OCI-LY7 (cell line): ENCODE results near the gene SUPT3H. TPM values are rescaled to one million over a fixed set of nuclear protein-coding genes. Genes with fewer than 3 reads are reported as not detected.
A peak's percentile ranks its signal among the peaks of the same experiment; 100 is the strongest.

ENCODE experiments used
- BruUV-seq: library from RNA; stranded (reverse); fragments of 400-500 nt; replicated peaks from 2 replicates; lab custom pipeline; 2021; lab: Mats Ljungman, UMichigan
- CTCF ChIA-PET: fragments of 300-600 bp; sonication (Branson Sonifier 250); formaldehyde crosslinking; loops from one replicate; lab custom pipeline; 2022; ENCODE audit warnings: antibody characterized with exemption; ENCODE audit not compliant: unreplicated experiment; lab: Charles Lee
- POLR2A ChIA-PET: fragments of 300-600 bp; sonication (Branson Sonifier 250); formaldehyde crosslinking; loops from one replicate; lab custom pipeline; 2022; ENCODE audit warnings: antibody characterized with exemption; lab: Charles Lee
- DNase-seq: peaks from one replicate; pipeline ENCODE4 v3.0.0-alpha.2; 2015; ENCODE audit warnings: low spot score
- H2AFZ ChIP-seq: fragments of 200-600 bp; sonication (generic), shearing (Covaris generic); 2 replicates; pipeline ENCODE4 v1.6.1; 2014; ENCODE audit warnings: mild to moderate bottlenecking, antibody characterized with exemption, low read length, moderate library complexity
- H3K27ac ChIP-seq: fragments of 200-600 bp; sonication (generic); 2 replicates; pipeline ENCODE4 v1.5.1; 2014; ENCODE audit warnings: mixed run types, low read depth, mild to moderate bottlenecking, moderate library complexity, low read length, inconsistent platforms; ENCODE audit not compliant: poor library complexity, severe bottlenecking
- H3K36me3 ChIP-seq: fragments of 200-600 bp; sonication (generic); 2 replicates; pipeline ENCODE4 v1.6.1; 2014; ENCODE audit warnings: mild to moderate bottlenecking, antibody characterized with exemption, low read length, moderate library complexity, mixed read lengths; ENCODE audit not compliant: insufficient read depth
- H3K4me1 ChIP-seq: fragments of 200-600 bp; sonication (generic); 2 replicates; pipeline ENCODE4 v1.5.1; 2014; ENCODE audit warnings: mild to moderate bottlenecking, low read length; ENCODE audit not compliant: insufficient read depth, poor library complexity, severe bottlenecking
- H3K4me2 ChIP-seq: fragments of 200-600 bp; sonication (generic); 2 replicates; pipeline ENCODE4 v1.6.1; 2014; ENCODE audit warnings: mild to moderate bottlenecking, low read length
- H3K4me3 ChIP-seq: fragments of 200-600 bp; sonication (generic); 2 replicates; pipeline ENCODE4 v1.5.1; 2014; ENCODE audit warnings: mild to moderate bottlenecking, low read depth, low read length; ENCODE audit not compliant: poor library complexity, severe bottlenecking
- H3K79me2 ChIP-seq: fragments of 200-600 bp; sonication (generic); 2 replicates; pipeline ENCODE4 v1.6.1; 2016; ENCODE audit warnings: low read depth, mild to moderate bottlenecking, low read length, moderate library complexity, mixed read lengths; ENCODE audit not compliant: insufficient read depth
- H3K9me2 ChIP-seq: fragments of 200-600 bp; sonication (generic); 2 replicates; pipeline ENCODE4 v1.6.1; 2016; ENCODE audit warnings: mild to moderate bottlenecking, low read length, mixed read lengths; ENCODE audit not compliant: insufficient read depth
- H3K9me3 ChIP-seq: fragments of 200-600 bp; sonication (generic); 2 replicates; pipeline ENCODE4 v1.6.1; 2014; ENCODE audit warnings: mild to moderate bottlenecking, mixed run types, low read length, mixed read lengths
- H4K20me1 ChIP-seq: fragments of 200-600 bp; sonication (generic); 2 replicates; pipeline ENCODE4 v1.6.1; 2014; ENCODE audit warnings: mild to moderate bottlenecking, antibody characterized with exemption, low read length, moderate library complexity, mixed read lengths; ENCODE audit not compliant: insufficient read depth
- CTCF ChIP-seq: fragments of 200-600 bp; sonication (generic); conservative IDR thresholded peaks from 2 replicates; pipeline ENCODE4 v1.5.1; 2014; ENCODE audit warnings: mild to moderate bottlenecking, antibody characterized with exemption, low read length, moderate library complexity, mixed read lengths
- EZH2phosphoT487 ChIP-seq: fragments of 200-600 bp; sonication (generic); IDR thresholded peaks from 2 replicates; pipeline ENCODE4 v1.6.1; 2018; ENCODE audit warnings: low read depth, borderline replicate concordance, mild to moderate bottlenecking, mixed run types, antibody characterized with exemption, low read length, moderate library complexity, mixed read lengths
- intact Hi-C: fragments of 100-400 bp; cut with micrococcal nuclease; formaldehyde crosslinking; loops from one replicate; pipeline ENCODE4 v1.10.0; 2022; ENCODE audit not compliant: unreplicated experiment
- total RNA-seq, 2 experiments: library from RNA; depleted of rRNA in 1 of 2; stranded (reverse); fragments of >200 nt in 1 of 2; shearing (Covaris generic) in 1 of 2; gene quantifications; 2 replicates each; pipeline ENCODE4 v1.2.3, GENCODE V29; 2014 to 2022

The SUPT3H gene
- total RNA-seq, 2 experiments from 2014 or later, result 1.1 to 7.1 TPM

DNA sequence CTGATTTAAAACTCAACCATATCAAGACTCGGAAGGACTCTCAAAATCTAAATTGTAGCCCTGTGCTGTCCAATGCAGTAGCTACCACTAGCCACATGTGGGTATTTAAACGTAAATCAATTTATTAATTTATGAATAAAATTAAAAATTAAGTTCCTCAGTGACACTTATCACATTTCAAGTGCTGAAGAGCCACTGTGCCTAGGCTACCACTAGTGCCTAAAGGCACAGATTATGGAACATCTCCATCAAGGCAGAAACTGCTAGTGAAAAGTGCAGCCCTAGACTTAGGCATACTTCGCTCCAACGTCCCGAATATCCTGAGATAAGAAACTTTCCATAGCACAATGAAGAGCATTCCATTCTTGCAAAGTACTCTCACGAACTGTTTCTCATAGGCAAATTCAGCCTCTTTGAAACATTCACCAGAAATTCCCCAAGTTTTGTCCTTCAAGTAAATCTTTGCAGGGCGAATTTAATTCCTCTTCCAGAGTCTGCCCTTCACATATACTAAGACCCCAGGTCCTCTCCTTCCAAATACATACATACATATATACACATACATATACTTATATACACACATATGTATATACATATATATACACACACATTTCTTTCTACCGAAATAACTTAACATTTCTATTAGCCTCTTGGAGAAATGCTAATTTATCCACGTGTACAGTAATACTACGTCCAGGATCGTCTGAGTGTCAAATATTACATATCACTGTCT is 1.3 kb downstream of the SUPT3H start:
- intact Hi-C loops, result loop anchor here (5.0 kb wide), 3 partner anchors 46 to 1271 kb away; no protein-coding TSS in a partner anchor
- no TSS peak for BruUV-seq
- H2AFZ ChIP-seq, result peak overlapping the region; percentile 100
- POLR2A ChIA-PET, result interaction anchor here (0.6 to 1.3 kb wide), 7 partner anchors 9 to 280 kb away, joined by 3 to 6 read pairs (median 3); no protein-coding TSS in a partner anchor
- H3K27ac ChIP-seq, result no peak overlapping the region
- H3K9me3 ChIP-seq, result no peaks in the 10 kb centered on the region
- peak overlapping the region; percentile 80 for H3K4me3 ChIP-seq
- H3K36me3 ChIP-seq, result no peaks in the 10 kb centered on the region
- no peaks in the 10 kb centered on the region for H3K9me2 ChIP-seq
- no peaks in the 10 kb centered on the region for H3K79me2 ChIP-seq
- CTCF ChIA-PET, result no interaction called here
- DNase-seq, result no peak
- H3K4me2 ChIP-seq, result peak overlapping the region; percentile 94
- TF ChIP-seq CTCF (no peak), EZH2phosphoT487 (no peak)
- no peaks in the 10 kb centered on the region for H4K20me1 ChIP-seq
- peaks cover 16% of the 10 kb centered on the region for H3K4me1 ChIP-seq

DNA sequence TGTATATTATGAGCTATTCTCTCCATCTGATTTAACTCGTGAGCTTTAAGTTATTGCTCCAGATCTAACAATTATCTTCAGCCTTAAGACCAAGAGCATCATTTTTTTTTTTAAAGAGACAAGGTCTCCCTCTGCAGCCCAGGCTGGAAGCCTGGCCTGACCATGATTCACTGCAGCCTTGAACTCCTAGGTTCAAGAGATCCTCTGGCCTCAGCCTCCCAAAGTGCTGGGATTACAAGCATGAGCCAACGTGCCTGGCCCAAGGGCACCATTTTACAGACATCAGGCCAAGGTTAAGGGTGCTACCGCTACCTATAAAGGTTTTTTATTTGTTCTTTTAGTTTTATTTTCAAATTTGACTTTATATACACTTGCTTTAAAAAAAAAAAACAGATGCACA is 2.3 kb downstream of the SUPT3H start:
- no peaks in the 10 kb centered on the region for H3K36me3 ChIP-seq
- no TSS peak for BruUV-seq
- no peaks in the 10 kb centered on the region for H4K20me1 ChIP-seq
- no peak overlapping the region for H3K27ac ChIP-seq
- peaks cover 16% of the 10 kb centered on the region for H3K4me1 ChIP-seq
- no peak for TF ChIP-seq EZH2phosphoT487
- TF ChIP-seq CTCF, result no peak
- DNase-seq, result no peak
- intact Hi-C loops, result loop anchor here (5.0 kb wide), 3 partner anchors 47 to 1272 kb away; no protein-coding TSS in a partner anchor
- no peaks in the 10 kb centered on the region for H3K79me2 ChIP-seq
- H3K4me3 ChIP-seq, result no peak overlapping the region
- H2AFZ ChIP-seq, result no peak overlapping the region
- H3K9me2 ChIP-seq, result no peaks in the 10 kb centered on the region
- H3K9me3 ChIP-seq, result no peaks in the 10 kb centered on the region
- ChIA-PET CTCF (no interaction called here), POLR2A (interaction anchor here (0.7 kb wide), 1 partner anchor 48 kb away, joined by 3 read pairs; no protein-coding TSS in a partner anchor)
- no peak overlapping the region for H3K4me2 ChIP-seq

DNA sequence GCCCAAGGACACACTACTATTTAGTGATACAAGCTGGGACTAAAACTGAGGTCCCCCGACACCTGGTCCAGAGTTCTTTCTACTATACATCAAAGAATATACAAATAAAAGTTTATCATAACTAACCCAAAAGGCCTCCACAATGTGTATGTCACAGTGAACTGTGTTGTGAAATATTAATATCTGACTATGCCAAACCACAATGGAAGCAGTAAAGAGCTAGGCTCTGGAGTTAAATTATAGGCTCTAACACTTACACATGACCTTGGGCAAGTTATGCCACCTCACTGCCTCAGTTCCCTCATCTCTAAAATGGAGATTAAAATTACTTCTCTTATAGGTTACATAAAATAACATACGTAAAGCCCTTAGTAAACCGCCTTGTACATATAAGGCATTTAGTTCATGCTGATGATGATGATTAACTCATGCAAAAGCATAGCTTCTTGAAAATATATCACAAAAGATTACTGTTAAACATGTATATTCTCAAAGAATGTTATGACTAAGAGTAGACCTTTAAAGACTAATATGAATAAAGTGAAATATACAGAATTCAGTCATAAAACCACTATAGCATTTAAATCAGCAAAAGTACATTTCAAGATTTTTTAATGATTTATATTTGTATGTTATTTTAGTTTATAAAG is 5.7 kb downstream of the SUPT3H start:
- no peak overlapping the region for H3K4me3 ChIP-seq
- no TSS peak for BruUV-seq
- H3K4me1 ChIP-seq, result peaks cover 3% of the 10 kb centered on the region
- H2AFZ ChIP-seq, result no peak overlapping the region
- H3K9me3 ChIP-seq, result no peaks in the 10 kb centered on the region
- ChIA-PET POLR2A (interaction anchor here (0.5 to 1.3 kb wide), 2 partner anchors 9 to 1201 kb away, joined by 3 to 4 read pairs; no protein-coding TSS in a partner anchor), CTCF (no interaction called here)
- no peak overlapping the region for H3K4me2 ChIP-seq
- intact Hi-C loops, result no loop called here
- no peaks in the 10 kb centered on the region for H3K9me2 ChIP-seq
- no peak overlapping the region for H3K27ac ChIP-seq
- no peaks in the 10 kb centered on the region for H3K36me3 ChIP-seq
- H4K20me1 ChIP-seq, result no peaks in the 10 kb centered on the region
- DNase-seq, result no peak
- no peaks in the 10 kb centered on the region for H3K79me2 ChIP-seq
- TF ChIP-seq EZH2phosphoT487, result no peak
- TF ChIP-seq CTCF, result no peak
